WTC11 (cell line): ENCODE measurements around the gene ZNF821. TPM values are rescaled to one million over a fixed set of nuclear protein-coding genes. Genes with fewer than 3 reads are reported as not detected.

Source experiments
- ATAC-seq: fragments of 200-7000 bp; cut with Tn5 transposase; 2 replicates; pipeline ENCODE4 v1.10.0; 2021; ENCODE audit warnings: mild to moderate bottlenecking, moderate library complexity
- CTCF ChIA-PET: fragments of 300-600 bp; sonication (Branson Sonifier 250); formaldehyde crosslinking; loops from one replicate; lab custom pipeline; 2021; ENCODE audit warnings: antibody characterized with exemption; lab: Charles Lee
- POLR2A ChIA-PET: fragments of 350-600 bp; sonication (Branson Sonifier 250); formaldehyde crosslinking; loops from one replicate; lab custom pipeline; 2021; ENCODE audit warnings: antibody characterized with exemption; lab: Charles Lee
- DNase-seq: peaks from one replicate; pipeline ENCODE4 v3.0.0; 2021; ENCODE audit warnings: low spot score
- H3K27ac Mint-ChIP-seq: 2 replicates; pipeline ENCODE4 v1.8.0; 2021; ENCODE audit warnings: mixed read lengths
- H3K27me3 Mint-ChIP-seq: 2 replicates; pipeline ENCODE4 v1.8.0; 2021; ENCODE audit warnings: low read depth, mild to moderate bottlenecking, moderate library complexity, mixed read lengths
- H3K36me3 Mint-ChIP-seq: 2 replicates; pipeline ENCODE4 v1.8.0; 2021; ENCODE audit warnings: mixed read lengths
- H3K4me1 Mint-ChIP-seq: 2 replicates; pipeline ENCODE4 v1.8.0; 2022; ENCODE audit warnings: mixed read lengths
- H3K4me3 Mint-ChIP-seq: 2 replicates; pipeline ENCODE4 v1.8.0; 2021; ENCODE audit warnings: mild to moderate bottlenecking, moderate library complexity, mixed read lengths
- H3K9me3 Mint-ChIP-seq: 2 replicates; pipeline ENCODE4 v1.8.0; 2021; ENCODE audit warnings: mixed read lengths
- CREB1 ChIP-seq: sonication (generic); formaldehyde crosslinking; IDR thresholded peaks from 2 replicates; pipeline ENCODE4 v1.8.0; 2023; ENCODE audit warnings: mild to moderate bottlenecking, missing genetic modification reagents
- CREM ChIP-seq: sonication (generic); formaldehyde crosslinking; IDR thresholded peaks from 2 replicates; pipeline ENCODE4 v1.8.1; 2022; ENCODE audit warnings: mild to moderate bottlenecking, missing genetic modification reagents, moderate library complexity
- ESRRA ChIP-seq: sonication (generic); formaldehyde crosslinking; IDR thresholded peaks from 2 replicates; pipeline ENCODE4 v1.8.1; 2022; ENCODE audit warnings: mild to moderate bottlenecking, missing genetic modification reagents, borderline replicate concordance
- FOXJ3 ChIP-seq: sonication (generic); formaldehyde crosslinking; IDR thresholded peaks from 2 replicates; pipeline ENCODE4 v1.9.0; 2021; ENCODE audit warnings: missing genetic modification reagents, mild to moderate bottlenecking, borderline replicate concordance
- FOXK1 ChIP-seq: sonication (generic); formaldehyde crosslinking; IDR thresholded peaks from 2 replicates; pipeline ENCODE4 v1.8.0; 2022; ENCODE audit warnings: mild to moderate bottlenecking, moderate library complexity, missing genetic modification reagents
- GRHL2 ChIP-seq: fragments of 250-450 bp; sonication (Bioruptor Pico); IDR thresholded peaks from 2 replicates; pipeline ENCODE4 v1.8.0; 2022; ENCODE audit warnings: mild to moderate bottlenecking, moderate library complexity; ENCODE audit not compliant: insufficient replicate concordance, severe bottlenecking
- NFE2L1 ChIP-seq: sonication (generic); formaldehyde crosslinking; IDR thresholded peaks from 2 replicates; pipeline ENCODE4 v1.8.1; 2023; ENCODE audit warnings: missing genetic modification reagents
- NR1H2 ChIP-seq: sonication (generic); formaldehyde crosslinking; IDR thresholded peaks from 2 replicates; pipeline ENCODE4 v1.9.0; 2021; ENCODE audit warnings: mild to moderate bottlenecking, moderate library complexity, missing genetic modification reagents
- PRRX2 ChIP-seq: fragments of 250-450 bp; sonication (Bioruptor Pico); IDR thresholded peaks from 2 replicates; pipeline ENCODE4 v1.8.0; 2021; ENCODE audit warnings: mild to moderate bottlenecking
- RORB ChIP-seq: fragments of 250-450 bp; sonication (Bioruptor Pico); IDR thresholded peaks from 2 replicates; pipeline ENCODE4 v1.9.0; 2021; ENCODE audit warnings: mild to moderate bottlenecking
- SOX15 ChIP-seq: fragments of 250-450 bp; sonication (Bioruptor Pico); IDR thresholded peaks from 2 replicates; pipeline ENCODE4 v1.9.0; 2021; ENCODE audit warnings: mild to moderate bottlenecking
- TCF7 ChIP-seq: sonication (generic); formaldehyde crosslinking; IDR thresholded peaks from 2 replicates; pipeline ENCODE4 v1.8.0; 2022; ENCODE audit warnings: mild to moderate bottlenecking, low read depth, missing genetic modification reagents, moderate library complexity
- ZNF138 ChIP-seq: sonication (generic); formaldehyde crosslinking; conservative IDR thresholded peaks from 2 replicates; pipeline ENCODE4 v1.8.1; 2022; ENCODE audit warnings: mild to moderate bottlenecking, moderate library complexity, missing genetic modification reagents
- total RNA-seq: library from RNA; stranded (reverse); gene quantifications from 3 replicates; pipeline ENCODE4 v1.2.3, GENCODE V29; 2021
- TF ChIP-seq, protein P1 (sequence below): sonication (generic); formaldehyde crosslinking; IDR thresholded peaks from 2 replicates; pipeline ENCODE4 v1.8.0; 2023; ENCODE audit warnings: missing genetic modification reagents, mild to moderate bottlenecking, borderline replicate concordance
- TF ChIP-seq, protein P2 (sequence below): sonication (generic); formaldehyde crosslinking; conservative IDR thresholded peaks from 2 replicates; pipeline ENCODE4 v1.8.1; 2022; ENCODE audit warnings: mild to moderate bottlenecking, missing genetic modification reagents
- TF ChIP-seq, protein P3 (sequence below): fragments of 200-600 bp; IDR thresholded peaks from 2 replicates; pipeline ENCODE4 v1.8.0; 2022; ENCODE audit warnings: antibody characterized with exemption
- TF ChIP-seq, protein P4 (sequence below): sonication (generic); formaldehyde crosslinking; IDR thresholded peaks from 2 replicates; pipeline ENCODE4 v1.8.1; 2022; ENCODE audit warnings: low read depth, missing genetic modification reagents, borderline replicate concordance
- TF ChIP-seq, protein P5 (sequence below): sonication (generic); formaldehyde crosslinking; IDR thresholded peaks from 2 replicates; pipeline ENCODE4 v1.8.0; 2022; ENCODE audit warnings: missing genetic modification reagents
- TF ChIP-seq, protein P6 (sequence below): sonication (generic); formaldehyde crosslinking; IDR thresholded peaks from 2 replicates; pipeline ENCODE4 v1.8.0; 2023; ENCODE audit warnings: mild to moderate bottlenecking, missing genetic modification reagents
- TF ChIP-seq, protein P7 (sequence below): sonication (generic); formaldehyde crosslinking; IDR thresholded peaks from 2 replicates; pipeline ENCODE4 v1.8.0; 2022; ENCODE audit warnings: mild to moderate bottlenecking, missing genetic modification reagents
- TF ChIP-seq, protein P8 (sequence below): sonication (generic); formaldehyde crosslinking; IDR thresholded peaks from 2 replicates; pipeline ENCODE4 v1.8.0; 2023; ENCODE audit warnings: missing genetic modification reagents

The ZNF821 gene
- total RNA-seq, 1 experiment from 2014 or later, result 16.2 TPM

DNA sequence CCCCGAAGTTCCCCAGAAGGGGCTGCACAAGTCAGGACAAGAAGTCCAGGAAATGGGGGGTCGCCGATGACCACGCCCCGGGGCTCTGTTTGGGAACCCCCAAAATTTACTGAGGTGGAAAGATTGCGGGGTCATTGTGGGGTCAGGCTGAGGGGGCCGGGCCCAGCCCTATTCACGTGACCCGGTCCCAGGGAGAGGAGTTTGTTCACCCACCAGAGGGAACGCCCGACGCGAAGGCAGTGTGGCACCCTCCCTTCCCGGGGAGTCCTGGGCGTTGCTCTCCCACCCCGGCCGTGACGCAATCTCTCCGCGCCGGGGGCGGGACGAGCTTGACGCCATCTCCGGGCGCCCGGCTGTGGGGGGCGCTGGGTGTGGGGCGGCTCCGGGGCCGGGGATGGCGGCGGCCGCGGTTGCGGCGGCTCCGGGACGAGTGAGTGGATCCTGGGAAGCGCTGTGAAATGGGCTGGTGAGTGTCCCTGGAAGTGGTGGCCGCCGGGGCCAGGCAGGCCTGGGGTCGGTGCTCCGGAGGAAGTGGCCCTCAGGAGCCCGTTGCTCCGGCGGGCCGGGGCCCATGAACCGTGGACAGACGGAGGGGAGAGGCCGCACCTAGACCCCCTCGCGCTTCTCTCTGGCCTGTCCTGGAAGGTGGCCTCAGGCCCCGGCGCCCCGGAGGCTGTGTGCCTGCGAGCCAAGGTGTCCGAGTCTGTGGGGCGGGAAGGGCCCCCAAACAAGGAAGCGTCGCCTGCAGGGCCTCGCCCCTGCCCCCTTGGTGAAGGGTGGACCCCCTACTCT lies 38.1 kb downstream of the ZNF821 start, which contains the start of gene ATXN1L:
ATXN1L (plus strand) TSS at position 338 of the 792 bp plus-strand sequence. CDS start 3,765 bp downstream, outside the sequence.
- peaks cover 12% of the 10 kb centered on the region for H3K4me1 Mint-ChIP-seq
- H3K4me3 Mint-ChIP-seq, result peak within 1 kb of the TSS; percentile 93
- ChIA-PET POLR2A (no interaction called here), CTCF (interaction anchor here (0.6 kb wide), 2 partner anchors 66 to 110 kb away, joined by 3 to 5 read pairs; no protein-coding TSS in a partner anchor)
- ATAC-seq (peak; percentile 90), DNase-seq (peak; percentile 86)
- peaks cover 2% of the 10 kb centered on the region; the same call in 1 of the 2 replicates for H3K27me3 Mint-ChIP-seq
- H3K9me3 Mint-ChIP-seq, result no peaks in the 10 kb centered on the region
- peak within 1 kb of the TSS; percentile 94 for H3K27ac Mint-ChIP-seq
- H3K36me3 Mint-ChIP-seq, result peaks cover 25% of the 10 kb centered on the region
- TF ChIP-seq, protein P1, sequence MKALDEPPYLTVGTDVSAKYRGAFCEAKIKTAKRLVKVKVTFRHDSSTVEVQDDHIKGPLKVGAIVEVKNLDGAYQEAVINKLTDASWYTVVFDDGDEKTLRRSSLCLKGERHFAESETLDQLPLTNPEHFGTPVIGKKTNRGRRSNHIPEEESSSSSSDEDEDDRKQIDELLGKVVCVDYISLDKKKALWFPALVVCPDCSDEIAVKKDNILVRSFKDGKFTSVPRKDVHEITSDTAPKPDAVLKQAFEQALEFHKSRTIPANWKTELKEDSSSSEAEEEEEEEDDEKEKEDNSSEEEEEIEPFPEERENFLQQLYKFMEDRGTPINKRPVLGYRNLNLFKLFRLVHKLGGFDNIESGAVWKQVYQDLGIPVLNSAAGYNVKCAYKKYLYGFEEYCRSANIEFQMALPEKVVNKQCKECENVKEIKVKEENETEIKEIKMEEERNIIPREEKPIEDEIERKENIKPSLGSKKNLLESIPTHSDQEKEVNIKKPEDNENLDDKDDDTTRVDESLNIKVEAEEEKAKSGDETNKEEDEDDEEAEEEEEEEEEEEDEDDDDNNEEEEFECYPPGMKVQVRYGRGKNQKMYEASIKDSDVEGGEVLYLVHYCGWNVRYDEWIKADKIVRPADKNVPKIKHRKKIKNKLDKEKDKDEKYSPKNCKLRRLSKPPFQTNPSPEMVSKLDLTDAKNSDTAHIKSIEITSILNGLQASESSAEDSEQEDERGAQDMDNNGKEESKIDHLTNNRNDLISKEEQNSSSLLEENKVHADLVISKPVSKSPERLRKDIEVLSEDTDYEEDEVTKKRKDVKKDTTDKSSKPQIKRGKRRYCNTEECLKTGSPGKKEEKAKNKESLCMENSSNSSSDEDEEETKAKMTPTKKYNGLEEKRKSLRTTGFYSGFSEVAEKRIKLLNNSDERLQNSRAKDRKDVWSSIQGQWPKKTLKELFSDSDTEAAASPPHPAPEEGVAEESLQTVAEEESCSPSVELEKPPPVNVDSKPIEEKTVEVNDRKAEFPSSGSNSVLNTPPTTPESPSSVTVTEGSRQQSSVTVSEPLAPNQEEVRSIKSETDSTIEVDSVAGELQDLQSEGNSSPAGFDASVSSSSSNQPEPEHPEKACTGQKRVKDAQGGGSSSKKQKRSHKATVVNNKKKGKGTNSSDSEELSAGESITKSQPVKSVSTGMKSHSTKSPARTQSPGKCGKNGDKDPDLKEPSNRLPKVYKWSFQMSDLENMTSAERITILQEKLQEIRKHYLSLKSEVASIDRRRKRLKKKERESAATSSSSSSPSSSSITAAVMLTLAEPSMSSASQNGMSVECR (CRISPR knock-in tag), result no peak; the same call in 1 of the 2 replicates
- no peak for TF ChIP-seq TCF7 (CRISPR knock-in tag)
- TF ChIP-seq FOXK1, result peak; percentile 88
- TF ChIP-seq, protein P2, sequence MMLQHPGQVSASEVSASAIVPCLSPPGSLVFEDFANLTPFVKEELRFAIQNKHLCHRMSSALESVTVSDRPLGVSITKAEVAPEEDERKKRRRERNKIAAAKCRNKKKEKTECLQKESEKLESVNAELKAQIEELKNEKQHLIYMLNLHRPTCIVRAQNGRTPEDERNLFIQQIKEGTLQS (CRISPR knock-in tag), result no peak
- TF ChIP-seq, protein P3, sequence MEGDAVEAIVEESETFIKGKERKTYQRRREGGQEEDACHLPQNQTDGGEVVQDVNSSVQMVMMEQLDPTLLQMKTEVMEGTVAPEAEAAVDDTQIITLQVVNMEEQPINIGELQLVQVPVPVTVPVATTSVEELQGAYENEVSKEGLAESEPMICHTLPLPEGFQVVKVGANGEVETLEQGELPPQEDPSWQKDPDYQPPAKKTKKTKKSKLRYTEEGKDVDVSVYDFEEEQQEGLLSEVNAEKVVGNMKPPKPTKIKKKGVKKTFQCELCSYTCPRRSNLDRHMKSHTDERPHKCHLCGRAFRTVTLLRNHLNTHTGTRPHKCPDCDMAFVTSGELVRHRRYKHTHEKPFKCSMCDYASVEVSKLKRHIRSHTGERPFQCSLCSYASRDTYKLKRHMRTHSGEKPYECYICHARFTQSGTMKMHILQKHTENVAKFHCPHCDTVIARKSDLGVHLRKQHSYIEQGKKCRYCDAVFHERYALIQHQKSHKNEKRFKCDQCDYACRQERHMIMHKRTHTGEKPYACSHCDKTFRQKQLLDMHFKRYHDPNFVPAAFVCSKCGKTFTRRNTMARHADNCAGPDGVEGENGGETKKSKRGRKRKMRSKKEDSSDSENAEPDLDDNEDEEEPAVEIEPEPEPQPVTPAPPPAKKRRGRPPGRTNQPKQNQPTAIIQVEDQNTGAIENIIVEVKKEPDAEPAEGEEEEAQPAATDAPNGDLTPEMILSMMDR, result no peak
- TF ChIP-seq GRHL2 (CRISPR knock-in tag), result no peak
- TF ChIP-seq FOXJ3 (CRISPR knock-in tag), result no peak
- TF ChIP-seq ZNF138, result no peak
- TF ChIP-seq, protein P4, sequence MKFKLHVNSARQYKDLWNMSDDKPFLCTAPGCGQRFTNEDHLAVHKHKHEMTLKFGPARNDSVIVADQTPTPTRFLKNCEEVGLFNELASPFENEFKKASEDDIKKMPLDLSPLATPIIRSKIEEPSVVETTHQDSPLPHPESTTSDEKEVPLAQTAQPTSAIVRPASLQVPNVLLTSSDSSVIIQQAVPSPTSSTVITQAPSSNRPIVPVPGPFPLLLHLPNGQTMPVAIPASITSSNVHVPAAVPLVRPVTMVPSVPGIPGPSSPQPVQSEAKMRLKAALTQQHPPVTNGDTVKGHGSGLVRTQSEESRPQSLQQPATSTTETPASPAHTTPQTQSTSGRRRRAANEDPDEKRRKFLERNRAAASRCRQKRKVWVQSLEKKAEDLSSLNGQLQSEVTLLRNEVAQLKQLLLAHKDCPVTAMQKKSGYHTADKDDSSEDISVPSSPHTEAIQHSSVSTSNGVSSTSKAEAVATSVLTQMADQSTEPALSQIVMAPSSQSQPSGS (CRISPR knock-in tag), result no peak
- peak; percentile 100 for TF ChIP-seq CREM (CRISPR knock-in tag)
- TF ChIP-seq NFE2L1 (CRISPR knock-in tag), result no peak
- TF ChIP-seq RORB (CRISPR knock-in tag), result no peak
- no peak for TF ChIP-seq SOX15
- TF ChIP-seq CREB1, result peak; percentile 87
- TF ChIP-seq, protein P5, sequence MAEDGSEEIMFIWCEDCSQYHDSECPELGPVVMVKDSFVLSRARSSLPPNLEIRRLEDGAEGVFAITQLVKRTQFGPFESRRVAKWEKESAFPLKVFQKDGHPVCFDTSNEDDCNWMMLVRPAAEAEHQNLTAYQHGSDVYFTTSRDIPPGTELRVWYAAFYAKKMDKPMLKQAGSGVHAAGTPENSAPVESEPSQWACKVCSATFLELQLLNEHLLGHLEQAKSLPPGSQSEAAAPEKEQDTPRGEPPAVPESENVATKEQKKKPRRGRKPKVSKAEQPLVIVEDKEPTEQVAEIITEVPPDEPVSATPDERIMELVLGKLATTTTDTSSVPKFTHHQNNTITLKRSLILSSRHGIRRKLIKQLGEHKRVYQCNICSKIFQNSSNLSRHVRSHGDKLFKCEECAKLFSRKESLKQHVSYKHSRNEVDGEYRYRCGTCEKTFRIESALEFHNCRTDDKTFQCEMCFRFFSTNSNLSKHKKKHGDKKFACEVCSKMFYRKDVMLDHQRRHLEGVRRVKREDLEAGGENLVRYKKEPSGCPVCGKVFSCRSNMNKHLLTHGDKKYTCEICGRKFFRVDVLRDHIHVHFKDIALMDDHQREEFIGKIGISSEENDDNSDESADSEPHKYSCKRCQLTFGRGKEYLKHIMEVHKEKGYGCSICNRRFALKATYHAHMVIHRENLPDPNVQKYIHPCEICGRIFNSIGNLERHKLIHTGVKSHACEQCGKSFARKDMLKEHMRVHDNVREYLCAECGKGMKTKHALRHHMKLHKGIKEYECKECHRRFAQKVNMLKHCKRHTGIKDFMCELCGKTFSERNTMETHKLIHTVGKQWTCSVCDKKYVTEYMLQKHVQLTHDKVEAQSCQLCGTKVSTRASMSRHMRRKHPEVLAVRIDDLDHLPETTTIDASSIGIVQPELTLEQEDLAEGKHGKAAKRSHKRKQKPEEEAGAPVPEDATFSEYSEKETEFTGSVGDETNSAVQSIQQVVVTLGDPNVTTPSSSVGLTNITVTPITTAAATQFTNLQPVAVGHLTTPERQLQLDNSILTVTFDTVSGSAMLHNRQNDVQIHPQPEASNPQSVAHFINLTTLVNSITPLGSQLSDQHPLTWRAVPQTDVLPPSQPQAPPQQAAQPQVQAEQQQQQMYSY, result no peak
- TF ChIP-seq ESRRA (CRISPR knock-in tag), result no peak
- TF ChIP-seq, protein P6, sequence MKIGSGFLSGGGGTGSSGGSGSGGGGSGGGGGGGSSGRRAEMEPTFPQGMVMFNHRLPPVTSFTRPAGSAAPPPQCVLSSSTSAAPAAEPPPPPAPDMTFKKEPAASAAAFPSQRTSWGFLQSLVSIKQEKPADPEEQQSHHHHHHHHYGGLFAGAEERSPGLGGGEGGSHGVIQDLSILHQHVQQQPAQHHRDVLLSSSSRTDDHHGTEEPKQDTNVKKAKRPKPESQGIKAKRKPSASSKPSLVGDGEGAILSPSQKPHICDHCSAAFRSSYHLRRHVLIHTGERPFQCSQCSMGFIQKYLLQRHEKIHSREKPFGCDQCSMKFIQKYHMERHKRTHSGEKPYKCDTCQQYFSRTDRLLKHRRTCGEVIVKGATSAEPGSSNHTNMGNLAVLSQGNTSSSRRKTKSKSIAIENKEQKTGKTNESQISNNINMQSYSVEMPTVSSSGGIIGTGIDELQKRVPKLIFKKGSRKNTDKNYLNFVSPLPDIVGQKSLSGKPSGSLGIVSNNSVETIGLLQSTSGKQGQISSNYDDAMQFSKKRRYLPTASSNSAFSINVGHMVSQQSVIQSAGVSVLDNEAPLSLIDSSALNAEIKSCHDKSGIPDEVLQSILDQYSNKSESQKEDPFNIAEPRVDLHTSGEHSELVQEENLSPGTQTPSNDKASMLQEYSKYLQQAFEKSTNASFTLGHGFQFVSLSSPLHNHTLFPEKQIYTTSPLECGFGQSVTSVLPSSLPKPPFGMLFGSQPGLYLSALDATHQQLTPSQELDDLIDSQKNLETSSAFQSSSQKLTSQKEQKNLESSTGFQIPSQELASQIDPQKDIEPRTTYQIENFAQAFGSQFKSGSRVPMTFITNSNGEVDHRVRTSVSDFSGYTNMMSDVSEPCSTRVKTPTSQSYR, result no peak
- TF ChIP-seq PRRX2 (CRISPR knock-in tag), result no peak
- TF ChIP-seq, protein P7, sequence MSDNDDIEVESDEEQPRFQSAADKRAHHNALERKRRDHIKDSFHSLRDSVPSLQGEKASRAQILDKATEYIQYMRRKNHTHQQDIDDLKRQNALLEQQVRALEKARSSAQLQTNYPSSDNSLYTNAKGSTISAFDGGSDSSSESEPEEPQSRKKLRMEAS (CRISPR knock-in tag), result no peak; the same call in 1 of the 2 replicates
- TF ChIP-seq, protein P8, sequence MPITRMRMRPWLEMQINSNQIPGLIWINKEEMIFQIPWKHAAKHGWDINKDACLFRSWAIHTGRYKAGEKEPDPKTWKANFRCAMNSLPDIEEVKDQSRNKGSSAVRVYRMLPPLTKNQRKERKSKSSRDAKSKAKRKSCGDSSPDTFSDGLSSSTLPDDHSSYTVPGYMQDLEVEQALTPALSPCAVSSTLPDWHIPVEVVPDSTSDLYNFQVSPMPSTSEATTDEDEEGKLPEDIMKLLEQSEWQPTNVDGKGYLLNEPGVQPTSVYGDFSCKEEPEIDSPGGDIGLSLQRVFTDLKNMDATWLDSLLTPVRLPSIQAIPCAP (CRISPR knock-in tag), result no peak
- no peak for TF ChIP-seq NR1H2 (CRISPR knock-in tag)
